Measurements from ENCODE around the gene IGSF9.
A peak's percentile ranks its signal among the peaks of the same experiment; 100 is the strongest.

Gene IGSF9

GRCh38 chr1:159933347-159933746, 12.1 kb downstream of the IGSF9 start:
- DNase-seq (ENCODE audit: low spot score): no peak

- DNase-seq (ENCODE audit: low spot score): no peak
Observed at GRCh38 chr1:159932296-159933285, 12.8 kb downstream of the IGSF9 start.

GRCh38 chr1:159931795-159932173, 13.6 kb downstream of the IGSF9 start:
- DNase-seq (ENCODE audit: low spot score): no peak

- DNase-seq (ENCODE audit: low spot score): no peak
Observed at GRCh38 chr1:159931101-159931794, 14.2 kb downstream of the IGSF9 start.

GRCh38 chr1:159930634-159931033, 14.8 kb downstream of the IGSF9 start:
- no peak for DNase-seq (ENCODE audit: low spot score)

GRCh38 chr1:159930216-159930615, 15.2 kb downstream of the IGSF9 start:
- no peak for DNase-seq (ENCODE audit: low spot score)

- no peak for DNase-seq (ENCODE audit: low spot score)
Observed at GRCh38 chr1:159929155-159930051, 16.0 kb downstream of the IGSF9 start.

GRCh38 chr1:159928491-159929050, 16.8 kb downstream of the IGSF9 start:
- no peak for DNase-seq (ENCODE audit: low spot score)

GRCh38 chr1:159927849-159928431, 17.5 kb downstream of the IGSF9 start:
- DNase-seq (ENCODE audit: low spot score): no peak

- DNase-seq (ENCODE audit: low spot score): no peak
Observed at GRCh38 chr1:159927211-159927848, 18.1 kb downstream of the IGSF9 start.

- no peak for DNase-seq (ENCODE audit: low spot score)
Observed at GRCh38 chr1:159925719-159926078, 19.7 kb downstream of the IGSF9 start.

GRCh38 chr1:159924791-159925718, 20.4 kb downstream of the IGSF9 start, which contains the start of gene TAGLN2:
TAGLN2 (minus strand) TSS chr1:159925507; CDS start chr1:159920509, 4,998 bp downstream.
- peak; percentile 88 for DNase-seq (ENCODE audit: low spot score)

- peak; percentile 53 for DNase-seq (ENCODE audit: low spot score)
Observed at GRCh38 chr1:159924025-159924790, 21.2 kb downstream of the IGSF9 start.

- peak; percentile 85 for DNase-seq (ENCODE audit: low spot score)
Observed at GRCh38 chr1:159923203-159924024, 22.0 kb downstream of the IGSF9 start.

GRCh38 chr1:159922511-159923202, 22.8 kb downstream of the IGSF9 start:
- DNase-seq (ENCODE audit: low spot score): no peak

- DNase-seq (ENCODE audit: low spot score): peak; percentile 7
Observed at GRCh38 chr1:159921700-159922504, 23.5 kb downstream of the IGSF9 start.
